Inferior parietal cortex (tissue), 1 donor: ENCODE results near the gene DHX32.
"Not testable (repeated sequence)": the region's sequence is repeated elsewhere in the genome, so short reads cannot be mapped to it uniquely, and the experiment has no call there.

Experiments
- DNase-seq: peaks from one replicate; pipeline ENCODE4 v3.0.0-alpha.2; 2016; ENCODE audit errors: extremely low spot score

Gene DHX32, protein sequence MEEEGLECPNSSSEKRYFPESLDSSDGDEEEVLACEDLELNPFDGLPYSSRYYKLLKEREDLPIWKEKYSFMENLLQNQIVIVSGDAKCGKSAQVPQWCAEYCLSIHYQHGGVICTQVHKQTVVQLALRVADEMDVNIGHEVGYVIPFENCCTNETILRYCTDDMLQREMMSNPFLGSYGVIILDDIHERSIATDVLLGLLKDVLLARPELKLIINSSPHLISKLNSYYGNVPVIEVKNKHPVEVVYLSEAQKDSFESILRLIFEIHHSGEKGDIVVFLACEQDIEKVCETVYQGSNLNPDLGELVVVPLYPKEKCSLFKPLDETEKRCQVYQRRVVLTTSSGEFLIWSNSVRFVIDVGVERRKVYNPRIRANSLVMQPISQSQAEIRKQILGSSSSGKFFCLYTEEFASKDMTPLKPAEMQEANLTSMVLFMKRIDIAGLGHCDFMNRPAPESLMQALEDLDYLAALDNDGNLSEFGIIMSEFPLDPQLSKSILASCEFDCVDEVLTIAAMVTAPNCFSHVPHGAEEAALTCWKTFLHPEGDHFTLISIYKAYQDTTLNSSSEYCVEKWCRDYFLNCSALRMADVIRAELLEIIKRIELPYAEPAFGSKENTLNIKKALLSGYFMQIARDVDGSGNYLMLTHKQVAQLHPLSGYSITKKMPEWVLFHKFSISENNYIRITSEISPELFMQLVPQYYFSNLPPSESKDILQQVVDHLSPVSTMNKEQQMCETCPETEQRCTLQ

DNA sequence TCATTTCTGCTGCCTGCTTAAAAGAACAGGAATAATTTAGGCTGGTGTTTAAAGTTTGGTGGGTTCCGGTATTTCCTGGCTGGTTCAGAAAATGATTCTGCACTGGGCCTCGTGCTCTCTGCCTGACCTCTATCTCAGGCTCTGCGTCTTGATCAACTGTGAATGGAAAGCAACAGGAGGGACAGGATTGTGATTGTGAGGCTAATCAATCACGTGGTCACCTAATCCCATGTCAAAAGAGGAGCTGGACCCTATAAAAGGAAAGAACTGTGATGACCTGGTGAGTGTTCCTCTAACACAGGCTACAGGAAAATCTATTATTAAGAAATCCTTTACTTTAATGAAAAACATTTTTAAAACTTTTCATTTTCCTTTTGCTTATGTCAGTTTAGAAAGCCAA, at the start of gene DHX32:
Gene DHX32 (minus strand): TSS at position 101 of the 400 bp plus-strand sequence. CDS start 468 bp downstream, outside the sequence.
- DNase-seq, result no peak

DNA sequence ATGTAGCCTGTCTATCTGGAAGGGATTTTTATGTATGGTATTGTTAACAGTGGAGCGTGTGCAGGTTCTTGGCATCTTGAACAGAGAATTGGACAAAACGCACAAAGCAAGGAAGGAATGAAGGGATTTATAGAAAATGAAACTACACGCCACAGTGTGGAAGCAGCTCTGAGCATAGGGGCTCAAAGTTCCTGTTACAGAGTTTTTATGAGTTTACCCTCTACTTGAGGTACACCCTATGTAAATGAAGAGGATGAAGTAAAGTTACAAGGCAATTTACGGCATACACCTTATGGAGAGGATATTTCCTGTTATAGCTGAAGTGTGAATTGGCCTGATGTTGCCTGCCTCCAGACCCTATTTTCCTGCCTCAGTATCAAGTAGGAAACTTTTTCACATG, 48.5 kb upstream of the DHX32 start:
- no peak for DNase-seq

DNA sequence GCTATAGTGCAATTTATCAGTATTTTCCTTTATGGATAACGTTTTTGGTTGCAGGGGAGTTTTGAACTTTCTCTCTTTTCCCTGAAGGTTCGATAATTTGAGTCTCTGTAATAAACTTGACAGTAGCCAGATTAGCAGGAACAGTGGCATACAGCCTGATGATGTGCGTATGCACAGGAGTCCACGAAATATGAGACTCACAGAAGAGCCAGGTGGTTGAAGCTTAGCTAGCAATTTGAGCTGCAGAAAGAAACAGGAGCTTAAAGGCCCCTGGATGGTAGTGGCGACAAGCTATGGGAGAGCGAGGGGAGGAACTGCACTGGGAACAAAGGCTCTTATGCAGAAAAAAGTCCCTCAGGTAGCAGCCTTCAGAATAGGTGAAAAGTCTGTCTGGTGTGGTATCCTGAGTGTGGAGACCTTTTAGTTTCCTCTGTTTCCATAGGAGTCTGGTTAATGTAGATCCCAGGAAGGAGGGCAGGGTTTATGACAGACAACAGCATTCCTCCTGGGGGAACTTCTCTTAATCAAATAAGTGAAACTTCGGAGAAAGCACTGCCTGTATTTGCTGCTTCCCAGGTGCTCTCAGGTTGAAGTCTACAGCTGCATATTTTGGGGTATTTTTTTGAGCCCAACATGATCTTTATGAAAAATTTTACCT, 48.0 kb upstream of the DHX32 start:
- DNase-seq, result no peak

DNA sequence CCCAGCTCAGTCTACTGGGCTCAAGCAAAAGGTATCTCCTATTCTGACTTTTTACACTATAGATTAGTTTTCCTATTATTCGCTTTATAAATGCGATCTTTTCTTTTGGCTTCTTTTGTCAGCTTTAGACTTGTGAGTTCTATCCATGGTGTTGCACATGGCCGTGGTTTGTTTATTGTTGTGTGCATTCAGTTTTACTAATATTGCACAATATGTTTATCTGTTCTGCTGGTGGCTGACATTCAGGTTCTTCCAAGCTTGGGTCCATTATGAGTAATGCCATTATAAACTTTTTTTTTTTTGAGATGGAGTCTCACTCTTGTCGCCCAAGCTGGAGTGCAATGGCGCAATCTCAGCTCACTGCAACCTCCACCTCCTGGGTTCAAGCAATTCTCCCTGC, 46.2 kb upstream of the DHX32 start:
- not testable (repeated sequence) for DNase-seq

DNA sequence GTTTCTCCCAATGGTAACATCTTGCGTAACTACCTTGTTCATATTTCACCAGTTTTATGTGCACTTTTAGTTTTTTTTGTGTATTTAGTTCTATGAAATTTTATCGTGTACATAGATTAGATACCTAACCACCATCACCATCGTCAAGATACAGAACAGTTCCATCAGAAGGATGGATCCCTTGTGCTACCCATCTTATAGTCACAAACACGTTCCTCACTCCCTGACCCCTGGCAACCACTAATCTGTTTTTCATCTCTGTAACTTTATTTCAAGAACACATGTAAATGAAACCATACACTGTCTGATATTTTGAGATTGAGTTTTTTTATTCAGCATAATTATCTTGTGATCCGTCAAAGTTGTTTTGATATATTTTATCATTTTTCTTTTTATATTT, 45.2 kb upstream of the DHX32 start:
- no peak for DNase-seq

DNA sequence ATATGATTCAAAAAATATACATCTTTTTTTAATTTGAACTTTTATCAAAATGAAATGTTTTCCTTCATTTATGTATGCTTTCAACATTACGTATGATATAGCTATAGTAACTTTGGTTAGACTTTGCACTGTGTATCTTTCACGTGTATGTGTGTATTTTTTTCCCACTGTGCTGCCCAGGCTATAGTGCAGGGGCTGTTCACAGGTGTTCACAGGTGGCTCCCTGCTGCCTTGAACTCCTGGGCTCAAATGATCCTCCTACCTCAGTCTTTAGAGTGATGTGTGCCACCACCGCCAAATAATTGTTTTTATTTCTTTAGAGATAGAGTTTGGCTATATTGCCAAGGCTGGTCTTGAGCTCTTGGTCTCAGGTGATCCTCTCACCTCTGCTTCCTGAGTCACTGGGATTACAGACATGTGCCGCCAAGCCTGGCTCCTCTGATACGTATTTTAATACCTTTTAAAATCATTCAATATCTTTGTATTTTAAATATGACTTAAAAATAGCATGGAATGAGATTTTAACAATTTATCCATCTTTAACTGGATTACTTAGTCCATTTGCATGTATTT, 44.3 kb upstream of the DHX32 start:
- no peak for DNase-seq

DNA sequence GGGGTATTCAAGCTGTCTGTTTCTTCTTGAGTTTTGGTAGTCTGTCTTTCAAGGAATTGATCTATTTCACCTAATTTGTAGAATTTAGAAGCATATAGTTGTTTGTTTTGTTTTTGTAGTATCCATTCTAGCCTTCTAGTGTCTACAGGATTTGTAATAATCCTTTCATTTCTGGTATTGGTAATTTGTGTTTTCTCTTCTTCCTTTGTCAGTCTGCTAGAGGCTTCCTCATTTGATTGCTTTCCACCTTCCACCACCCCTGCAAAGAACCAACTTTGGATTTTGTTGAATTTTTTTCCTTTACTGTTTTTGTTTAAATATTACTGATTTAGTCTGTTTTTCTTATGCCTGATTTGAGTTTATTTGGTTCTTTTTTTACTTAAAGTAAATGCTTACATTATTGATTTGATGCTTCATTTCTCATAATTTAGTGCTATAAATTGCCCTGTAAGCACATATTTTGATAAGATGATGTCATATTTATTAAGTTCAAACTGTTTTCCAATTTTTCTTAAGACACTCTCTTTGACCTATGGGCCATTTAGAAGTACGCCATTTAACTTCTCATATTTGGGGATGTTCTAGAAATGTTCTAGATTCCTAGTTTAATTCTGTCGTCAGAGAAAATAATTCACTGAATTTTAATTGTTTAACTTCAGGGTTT, 40.7 kb upstream of the DHX32 start:
- DNase-seq, result not testable (repeated sequence)

DNA sequence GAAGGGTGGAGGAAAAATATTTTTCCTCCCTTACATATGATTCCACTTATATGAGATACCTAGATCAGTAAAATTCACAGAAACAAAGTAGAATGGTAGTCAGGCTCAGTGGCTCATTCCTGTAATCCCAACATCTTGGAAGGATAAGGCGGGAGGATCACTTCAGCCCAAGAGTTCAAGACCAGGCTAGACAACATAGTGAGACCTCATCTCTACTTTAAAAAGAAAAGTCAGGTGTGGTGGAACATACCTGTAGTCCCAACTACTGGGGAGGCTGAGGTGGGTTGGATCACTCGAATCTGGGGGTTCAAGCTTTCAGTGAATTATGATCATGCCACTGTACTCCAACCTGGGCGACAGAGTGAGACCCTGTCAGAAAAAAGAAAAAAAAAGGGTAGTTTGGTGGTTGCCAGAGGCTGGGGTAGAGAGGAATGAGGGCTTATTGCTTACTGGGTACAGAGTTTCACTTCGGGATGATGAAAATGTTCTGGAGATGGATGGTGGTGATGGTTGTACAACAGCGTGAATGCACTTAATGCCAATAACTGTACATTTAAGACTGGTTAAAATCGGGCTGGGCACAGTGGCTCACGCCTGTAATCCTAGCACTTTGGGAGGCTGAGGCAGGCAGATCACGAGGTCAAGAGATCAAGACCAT, 36.7 kb upstream of the DHX32 start:
- not testable (repeated sequence) for DNase-seq

DNA sequence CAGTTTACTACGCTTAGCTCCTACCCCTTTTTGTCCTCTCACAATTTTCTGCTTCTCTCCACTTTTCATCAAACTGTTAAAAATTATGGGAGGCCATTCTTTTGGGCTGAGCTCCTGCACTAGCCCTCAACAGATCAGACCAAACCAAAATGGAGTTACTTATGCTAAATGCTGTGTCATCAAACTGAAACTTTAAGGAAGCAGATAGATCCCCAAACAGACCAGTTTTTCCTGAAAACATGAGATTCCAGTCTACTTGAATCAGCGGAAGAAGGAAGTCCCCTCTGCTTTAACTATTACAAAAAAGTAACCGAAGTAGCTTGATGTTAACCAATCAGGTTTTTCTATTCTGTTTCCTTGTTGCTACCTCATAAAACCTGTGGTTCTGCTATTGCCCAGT, 35.9 kb upstream of the DHX32 start:
- DNase-seq, result no peak

DNA sequence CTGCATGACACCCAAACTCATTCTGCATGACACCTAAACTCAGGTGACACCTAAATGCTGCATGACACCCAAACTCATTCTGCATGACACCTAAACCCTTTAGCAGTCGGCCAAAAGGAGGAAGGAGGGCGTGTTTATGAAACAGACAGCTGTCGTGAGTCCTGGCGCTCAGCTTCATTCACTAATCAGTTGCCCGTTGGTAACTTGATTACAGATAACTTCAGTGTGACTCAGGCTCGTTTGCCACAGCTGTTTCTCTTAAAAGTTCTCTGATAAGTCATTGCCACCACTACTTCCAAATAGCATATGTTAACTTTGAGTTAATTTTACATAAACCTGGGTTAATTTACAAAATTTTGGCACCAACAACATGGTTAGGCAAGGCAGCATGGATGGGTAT, 32.2 kb upstream of the DHX32 start:
- DNase-seq, result not testable (repeated sequence)

DNA sequence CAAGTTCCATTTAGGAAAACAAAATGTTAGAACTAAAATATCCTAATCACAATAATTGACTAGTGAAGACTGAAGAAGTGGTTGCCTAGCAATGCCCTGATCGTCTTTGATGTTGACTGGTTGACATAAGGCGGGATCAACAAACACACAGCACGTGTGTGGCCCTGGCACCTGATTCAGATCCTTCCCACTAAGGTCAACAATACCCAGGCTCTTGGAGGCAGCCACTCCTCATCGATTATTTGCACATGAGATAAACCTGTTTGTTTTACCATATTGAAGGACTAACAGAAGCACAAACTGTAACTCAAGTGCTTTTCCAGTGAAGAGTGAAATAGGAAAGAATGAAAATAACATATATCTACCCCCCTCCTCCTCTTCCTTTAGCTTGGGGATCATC, 30.9 kb upstream of the DHX32 start:
- DNase-seq, result no peak

DNA sequence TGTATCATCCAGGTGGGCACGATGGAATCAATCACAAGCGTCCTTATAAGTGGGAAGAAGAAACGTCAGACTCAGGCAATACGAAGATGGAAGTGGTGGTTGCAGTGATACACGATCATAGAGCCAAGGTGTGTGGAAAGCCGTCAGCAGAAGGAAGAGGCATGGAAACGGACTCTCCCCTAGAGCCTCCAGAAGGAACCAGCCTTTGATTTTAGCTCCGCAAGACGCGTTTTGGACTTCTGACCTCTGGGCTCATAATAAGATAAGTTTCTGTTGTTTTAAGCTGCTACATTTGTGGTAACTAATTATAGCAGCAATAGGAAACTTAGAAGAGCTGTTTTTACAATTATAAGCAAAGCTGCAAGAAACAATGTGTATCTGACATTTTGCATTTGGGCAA, 30.1 kb upstream of the DHX32 start:
- no peak for DNase-seq

DNA sequence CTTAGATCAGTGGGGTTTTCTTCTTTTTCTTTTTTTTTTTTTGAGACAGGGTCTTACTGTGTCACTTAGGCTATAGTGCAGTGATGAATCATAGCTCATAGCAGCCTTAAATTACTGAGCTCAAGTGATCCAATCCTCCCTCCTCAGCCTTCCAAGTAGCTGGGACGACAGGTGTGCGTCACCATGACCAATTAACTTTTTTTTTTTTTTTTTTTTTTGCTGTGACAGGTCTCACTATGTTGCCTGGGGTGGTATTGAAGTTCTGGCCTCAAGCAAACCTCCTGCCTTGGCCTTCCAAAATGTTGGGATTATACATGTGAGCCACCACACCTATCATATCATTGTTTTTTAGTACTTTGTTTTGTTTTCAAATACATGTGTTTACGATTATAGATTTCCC, 28.4 kb upstream of the DHX32 start:
- DNase-seq, result not testable (repeated sequence)

DNA sequence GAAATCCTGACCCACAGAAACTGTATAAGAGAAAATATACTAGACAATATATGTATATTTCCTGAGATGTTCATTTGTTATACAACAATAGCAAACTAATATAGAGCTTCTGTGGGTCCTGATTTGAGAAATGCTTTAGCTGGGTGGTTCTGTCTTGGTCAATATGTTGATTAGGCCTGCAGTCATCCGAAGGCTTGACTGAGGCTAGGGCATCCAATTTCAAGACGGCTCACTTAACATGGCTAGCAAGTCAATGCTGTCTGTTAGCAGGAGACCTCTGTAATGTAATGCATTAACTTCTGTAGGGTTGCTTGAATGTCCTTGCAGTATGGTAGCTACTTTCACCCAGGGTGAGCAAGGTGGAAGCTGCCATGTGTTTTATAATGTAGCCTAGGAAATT, 27.7 kb upstream of the DHX32 start:
- DNase-seq, result not testable (repeated sequence)

DNA sequence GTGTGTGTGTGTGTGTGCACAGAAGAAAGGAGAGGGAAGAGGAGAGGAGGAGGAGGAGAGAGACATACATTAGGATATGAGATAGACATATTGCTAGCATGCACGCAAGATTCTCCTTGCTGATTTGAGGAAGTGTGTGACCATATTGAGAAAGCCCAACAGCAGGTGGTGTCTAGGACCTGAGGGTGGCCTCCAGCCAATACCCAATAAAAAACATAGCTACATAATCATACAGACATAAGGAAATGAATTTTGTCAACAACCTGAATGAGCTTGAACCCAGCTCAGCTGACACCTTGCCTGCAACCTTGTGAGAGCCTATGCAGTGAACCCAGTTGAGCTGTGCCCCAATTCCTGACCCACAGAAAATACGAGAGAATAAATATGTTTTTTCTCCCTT, 26.5 kb upstream of the DHX32 start:
- DNase-seq, result not testable (repeated sequence)

DNA sequence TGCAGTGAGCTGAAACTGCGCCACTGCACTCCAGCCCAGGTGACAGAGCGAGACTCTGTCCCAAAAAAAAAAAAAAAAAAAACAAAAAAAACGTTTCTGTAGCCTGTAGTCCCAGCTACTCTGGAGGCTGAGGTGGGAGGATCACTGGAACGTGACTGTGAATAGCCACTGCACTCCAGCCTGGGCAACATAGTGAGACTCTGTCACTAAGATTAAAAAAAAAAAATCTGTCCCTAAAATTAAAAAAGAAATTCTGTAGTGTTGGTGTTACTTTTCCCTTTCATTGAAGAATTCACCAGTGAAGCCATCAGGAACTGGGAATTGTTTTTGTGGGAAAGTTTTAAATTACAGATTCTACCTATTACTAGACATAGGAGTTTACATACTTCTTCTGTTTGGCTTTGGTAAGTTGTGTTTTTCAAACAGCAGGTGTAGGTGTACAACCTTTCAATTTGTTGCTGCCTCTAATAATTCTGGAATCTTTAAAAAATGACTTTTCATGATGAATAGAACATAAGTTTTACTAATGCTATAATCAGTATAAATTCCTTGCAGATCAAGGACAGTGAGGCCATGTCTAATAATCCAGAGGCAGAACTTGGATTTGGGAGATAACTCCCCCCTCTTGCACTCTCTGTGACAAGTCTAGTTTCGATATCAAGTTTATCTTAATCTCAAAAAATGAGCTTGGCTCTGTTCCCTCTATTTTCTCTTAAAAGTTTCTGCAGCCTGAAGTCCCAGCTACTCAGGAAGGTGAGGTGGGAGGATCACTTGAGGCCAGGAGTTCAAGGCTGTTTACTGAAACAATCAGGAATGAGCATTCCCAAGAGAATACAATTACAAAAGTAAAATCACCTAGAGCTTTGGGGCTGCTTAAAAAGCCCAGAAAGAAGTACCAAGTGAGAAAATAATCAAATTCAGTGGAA, 24.2 kb upstream of the DHX32 start:
- not testable (repeated sequence) for DNase-seq

DNA sequence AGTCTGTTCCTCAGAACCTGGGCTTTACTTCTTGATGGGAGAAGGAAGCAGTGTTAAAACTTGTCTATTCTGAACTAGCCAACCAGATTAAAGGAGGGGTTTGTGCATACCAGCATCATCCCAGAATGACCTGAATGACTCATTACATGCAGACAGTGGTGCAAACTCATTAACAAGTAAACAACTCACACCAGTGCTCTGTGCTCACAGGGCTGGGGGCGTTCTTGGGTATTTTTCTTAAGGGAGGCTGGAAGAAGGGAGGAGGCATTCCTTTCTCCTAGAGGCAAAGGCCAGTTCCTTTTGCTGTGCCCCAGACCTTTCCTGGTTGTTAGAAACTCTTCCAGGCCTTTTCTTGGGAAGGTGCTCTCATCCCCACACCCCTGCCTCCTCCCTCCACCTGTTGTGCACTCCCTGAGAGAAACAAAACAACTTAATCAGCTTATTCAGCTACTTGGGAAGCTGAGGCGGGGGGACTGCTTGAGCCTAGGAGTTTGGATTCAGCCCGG, 22.1 kb upstream of the DHX32 start:
- DNase-seq, result not testable (repeated sequence)

DNA sequence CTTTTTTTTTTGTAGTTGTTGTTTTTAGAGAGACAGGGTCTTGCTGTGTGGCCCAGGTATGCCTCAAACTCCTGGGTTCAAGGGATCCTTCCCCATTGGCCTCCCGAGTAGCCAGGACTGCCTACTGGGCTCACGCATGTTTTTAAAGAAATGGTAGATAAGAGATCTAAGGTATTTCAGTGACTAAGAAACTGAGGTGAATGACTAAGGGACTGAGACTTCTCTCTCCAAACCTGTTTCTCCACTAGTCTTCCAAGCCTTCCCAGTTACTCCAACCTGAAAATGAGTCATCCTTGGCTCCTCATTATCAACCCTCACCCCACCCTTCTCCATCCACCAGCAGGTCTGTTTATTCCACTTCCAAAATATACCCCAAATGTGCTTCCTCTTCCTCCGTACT, 19.9 kb upstream of the DHX32 start:
- DNase-seq, result not testable (repeated sequence)

DNA sequence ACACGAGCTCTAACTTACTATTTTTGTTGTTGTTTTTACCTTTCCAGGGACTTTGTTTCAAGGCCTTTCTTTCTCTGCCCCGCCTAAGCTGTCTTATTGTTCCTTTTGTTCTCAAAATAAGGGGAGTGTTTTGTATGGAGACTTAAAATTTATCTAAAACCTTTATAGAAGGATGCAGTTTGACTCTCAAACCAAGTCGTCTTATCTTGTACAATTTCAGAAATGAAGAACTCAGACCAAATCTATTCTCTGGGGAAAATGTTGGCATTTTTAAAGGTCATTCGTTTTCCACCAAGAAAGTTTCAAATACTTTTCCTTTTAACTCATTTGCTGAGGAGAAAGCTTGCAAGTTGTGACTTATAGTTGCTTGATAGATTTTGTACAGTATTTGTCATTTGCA, 16.2 kb upstream of the DHX32 start:
- not testable (repeated sequence) for DNase-seq
